ENCODE results near the gene SORBS1. TPM values are rescaled to one million over a fixed set of nuclear protein-coding genes. Genes with fewer than 3 reads are reported as not detected.

Gene SORBS1
- total RNA-seq, 1 donor from 2014 or later: 123 TPM

DNA sequence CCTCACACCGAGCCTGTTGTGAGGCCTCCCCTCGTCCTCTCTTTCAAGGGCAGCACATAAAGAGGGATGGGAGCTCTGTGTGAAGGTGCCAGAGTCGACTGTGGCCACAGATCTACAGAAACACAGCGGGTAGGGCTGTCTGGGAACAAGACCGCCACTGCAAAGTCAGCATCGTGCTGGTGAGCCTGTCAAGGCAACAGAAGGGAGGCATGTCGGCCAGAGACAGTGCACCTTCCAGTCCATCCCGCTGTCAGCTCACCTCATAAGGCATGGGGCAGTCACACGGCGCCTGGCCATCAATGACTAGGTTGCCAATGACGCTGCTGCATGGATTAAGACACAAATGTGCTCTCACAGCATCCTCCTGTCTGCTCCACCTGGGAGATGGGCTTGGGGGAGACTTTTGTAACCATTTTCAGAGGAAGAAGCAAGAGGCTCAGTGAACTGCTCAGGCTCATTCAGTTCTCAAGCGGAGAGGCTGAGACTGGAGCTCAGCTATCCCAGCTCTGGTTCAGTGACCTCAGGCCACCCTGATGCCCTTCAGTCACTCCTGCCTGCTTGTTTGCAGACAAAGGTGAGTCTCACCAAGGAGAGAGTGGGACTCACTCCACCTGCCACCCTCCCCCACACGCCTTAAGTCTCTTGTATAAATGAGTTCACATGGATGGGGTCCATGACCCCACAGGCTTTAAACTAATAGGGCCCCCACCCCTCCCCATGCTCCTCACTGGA, 125.5 kb downstream of the SORBS1 start:
- DNase-seq: no peak

DNA sequence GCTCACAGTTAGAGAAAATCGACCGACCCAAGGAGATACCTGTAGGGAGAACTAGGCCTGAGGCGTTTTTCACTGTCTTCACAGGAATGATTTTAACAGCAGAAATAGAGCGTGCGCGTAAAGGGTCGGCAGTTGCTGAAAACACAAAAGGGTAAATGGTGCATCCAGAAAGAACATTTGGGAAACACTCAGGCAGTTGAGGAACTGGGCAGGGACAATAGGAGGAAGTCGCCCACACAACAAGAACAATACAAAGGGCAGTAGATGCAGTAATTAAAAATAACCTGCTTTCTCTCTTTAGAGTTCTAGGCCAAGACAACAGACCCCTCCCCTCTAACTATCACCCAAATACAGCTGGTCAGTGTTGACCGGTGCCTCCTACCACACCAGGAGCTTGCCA, 126.6 kb downstream of the SORBS1 start:
- no peak for DNase-seq

DNA sequence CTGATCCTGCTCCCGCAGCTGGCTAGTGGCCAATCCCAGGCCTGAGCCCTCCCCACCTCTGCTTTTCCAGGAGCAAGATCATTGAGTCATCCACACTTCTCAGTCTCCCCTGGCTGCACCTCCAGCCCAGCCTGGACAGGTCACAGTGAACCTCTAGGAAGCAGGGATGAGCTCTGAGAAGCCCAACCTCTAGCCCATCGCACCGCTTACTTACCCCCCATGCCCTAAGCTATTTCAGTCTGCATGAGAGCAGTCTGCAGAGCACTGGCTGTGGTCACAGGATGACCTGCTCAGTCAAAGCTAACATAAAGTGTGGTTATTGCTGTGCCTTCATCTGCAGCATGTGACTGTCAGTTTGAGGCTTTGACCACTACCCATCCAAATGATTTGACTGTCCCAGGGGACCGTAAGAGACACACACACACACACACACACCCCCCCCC, 129.2 kb downstream of the SORBS1 start:
- no peak for DNase-seq

DNA sequence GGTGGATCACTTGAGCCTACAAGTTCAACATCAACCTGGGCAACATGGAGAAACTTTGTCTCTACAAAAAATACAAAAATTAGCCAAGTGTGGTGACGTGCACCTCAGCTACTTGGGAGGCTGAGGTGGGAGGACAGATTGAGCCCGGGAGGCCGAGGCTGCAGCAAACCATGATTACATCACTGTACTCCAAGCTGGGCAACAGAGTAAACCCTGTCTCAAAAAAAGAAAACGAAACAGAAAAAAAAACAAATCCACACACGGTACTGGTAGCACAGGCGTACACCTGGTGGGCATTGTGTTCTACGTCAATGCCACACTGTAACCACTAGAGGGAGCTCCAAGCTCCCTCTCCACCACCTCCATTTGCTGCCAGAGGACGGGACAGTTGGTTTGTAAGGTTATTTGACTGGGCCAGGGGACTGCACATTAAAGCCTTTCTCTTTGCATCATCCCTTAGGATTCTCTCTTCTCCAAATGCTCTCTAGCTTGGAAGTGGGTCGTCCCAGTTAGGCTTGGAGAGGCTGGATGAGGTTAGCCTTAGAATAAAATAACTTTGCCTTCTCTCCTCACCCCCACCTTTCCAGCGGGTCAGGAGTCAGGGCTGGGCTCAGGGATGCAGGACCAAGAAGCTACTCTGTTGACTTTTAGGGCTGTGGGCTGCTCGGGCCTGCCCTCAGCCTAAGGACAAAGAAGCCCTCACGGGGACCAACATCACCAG, 130.8 kb downstream of the SORBS1 start:
- DNase-seq: peak; percentile 34

DNA sequence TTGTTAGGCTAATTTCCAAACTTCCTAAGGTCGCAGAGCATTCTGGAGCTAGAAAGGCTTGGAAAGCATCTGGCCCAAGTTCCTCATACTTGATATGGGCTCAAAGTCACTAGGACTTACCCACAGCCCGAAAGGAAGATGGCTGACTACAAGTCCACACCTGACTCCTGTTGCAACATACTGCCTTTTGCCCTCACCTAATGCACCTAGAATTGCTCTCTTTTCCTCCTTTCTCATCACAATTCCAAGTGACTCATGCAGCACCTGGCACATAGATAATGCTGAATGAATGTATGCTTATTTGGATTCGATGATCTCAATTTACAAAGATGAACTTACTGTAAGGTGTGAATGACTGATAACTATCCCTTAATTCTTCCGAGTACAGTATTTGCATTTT, 131.5 kb downstream of the SORBS1 start:
- DNase-seq: no peak

DNA sequence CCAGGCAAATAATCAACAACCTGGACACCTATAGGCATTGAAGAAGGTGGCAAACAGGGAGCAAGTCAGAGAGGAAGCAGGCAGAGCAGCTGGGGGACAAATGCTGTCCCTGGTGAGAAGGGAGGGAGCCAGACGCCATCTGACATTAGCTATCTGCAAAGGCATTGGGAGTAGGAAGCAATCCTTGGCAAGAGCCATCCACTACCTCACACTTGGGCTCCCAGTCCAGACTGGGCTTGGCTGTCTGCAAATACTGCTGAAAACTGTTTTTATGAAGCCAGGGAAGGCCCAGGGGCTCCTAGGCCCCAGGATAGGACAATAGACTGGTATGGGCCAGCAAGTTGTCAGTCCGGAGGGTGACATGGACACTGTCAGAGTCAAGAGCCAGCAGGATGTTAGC, 132.5 kb downstream of the SORBS1 start:
- no peak for DNase-seq

DNA sequence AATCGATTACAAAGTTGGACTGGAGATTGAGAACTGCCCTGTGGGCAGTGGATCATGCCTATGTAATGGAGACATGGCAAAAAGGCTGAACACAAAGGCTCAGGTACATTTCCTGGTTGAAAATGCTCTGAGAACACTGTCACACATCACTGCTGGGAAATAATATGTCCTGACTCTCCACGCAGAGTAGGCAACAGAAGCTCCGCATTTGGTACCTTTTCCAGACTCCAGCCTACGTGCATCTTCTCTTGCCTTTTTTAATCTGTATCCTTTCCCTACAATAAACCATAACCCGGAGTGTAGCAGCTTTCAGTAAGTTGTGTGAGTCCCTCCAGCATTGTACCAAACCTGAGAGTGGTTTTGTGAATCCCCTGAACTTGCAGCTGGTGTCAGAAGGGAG, 134.7 kb downstream of the SORBS1 start:
- DNase-seq: no peak

DNA sequence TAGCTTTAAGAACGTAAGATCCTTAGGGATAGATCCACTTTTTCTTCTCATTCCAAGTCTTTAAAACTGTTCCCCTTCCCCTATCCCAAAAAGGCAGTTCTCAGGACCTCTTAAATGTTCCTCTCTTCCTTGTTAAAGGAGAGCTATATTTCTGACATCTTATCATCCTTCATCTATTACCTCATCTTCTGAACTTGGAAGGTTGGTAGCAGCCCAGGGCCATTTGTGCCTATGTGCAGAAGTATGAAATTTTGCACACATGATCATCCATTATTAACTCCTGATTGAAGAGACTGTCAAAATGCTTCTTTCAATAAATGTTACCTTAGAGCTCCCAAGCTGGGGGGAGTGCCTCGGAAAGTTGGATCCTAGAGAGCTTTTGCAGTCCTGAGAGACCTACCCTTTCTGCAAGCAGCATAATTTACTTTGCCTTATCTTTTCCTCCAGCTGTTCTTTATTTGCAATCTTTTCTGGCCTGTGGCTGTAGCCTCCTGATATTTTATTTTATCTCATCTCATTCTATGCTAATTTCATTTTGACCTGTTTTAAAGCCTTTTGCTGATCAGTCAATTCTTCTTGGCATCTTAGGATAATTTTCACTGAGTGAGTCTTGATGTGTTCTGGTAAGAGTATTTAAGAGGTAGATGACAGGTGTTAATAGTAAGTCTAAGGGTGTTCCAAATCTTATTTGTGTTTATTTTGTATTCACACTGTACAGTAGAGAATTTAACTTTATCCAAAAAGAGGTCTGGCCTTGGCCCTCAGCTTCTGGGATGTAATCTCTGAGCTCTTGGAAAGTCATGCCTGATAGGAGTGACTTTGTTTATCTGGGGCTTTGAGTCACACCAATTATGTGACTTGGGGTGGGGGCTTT, 135.3 kb downstream of the SORBS1 start:
- no peak for DNase-seq

DNA sequence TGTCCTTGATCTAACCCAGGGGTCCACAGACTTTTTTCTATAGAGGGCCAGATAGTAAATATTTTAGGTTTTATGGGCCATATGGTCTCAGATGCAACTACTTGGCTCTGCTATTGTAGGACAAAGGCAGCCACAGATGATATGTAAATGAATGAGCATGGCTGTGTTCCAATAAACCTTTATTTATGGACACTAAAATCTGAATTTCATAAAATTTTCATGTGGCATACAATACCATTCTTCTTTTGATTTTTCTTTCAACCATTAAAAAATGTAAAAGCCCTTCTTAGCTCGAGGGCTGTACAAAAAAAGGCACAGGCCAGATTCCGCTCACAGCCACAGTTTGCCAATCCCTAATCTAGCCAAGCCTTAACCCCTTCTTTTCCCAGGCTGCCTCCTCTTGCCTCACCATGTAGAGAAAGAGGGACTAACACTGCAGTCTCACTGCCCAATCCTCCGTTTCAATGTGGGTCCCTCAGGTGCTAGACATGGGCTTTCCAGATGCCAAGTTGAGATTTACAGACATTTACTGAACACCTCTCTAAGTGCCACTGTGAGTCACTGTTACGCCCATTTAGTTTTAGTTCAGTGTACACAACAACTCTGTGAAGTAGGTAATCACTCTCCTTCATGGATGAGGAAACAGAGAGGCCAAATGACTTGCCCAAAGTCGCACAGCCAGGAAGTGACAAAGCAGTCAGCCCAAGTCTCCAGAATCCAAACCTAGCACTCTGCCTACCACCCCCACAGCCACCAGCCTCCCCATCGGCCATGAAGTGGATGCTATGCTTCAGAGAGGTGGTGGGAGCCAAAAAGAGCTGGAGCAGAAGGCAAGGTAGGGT, 137.8 kb downstream of the SORBS1 start:
- no peak for DNase-seq

DNA sequence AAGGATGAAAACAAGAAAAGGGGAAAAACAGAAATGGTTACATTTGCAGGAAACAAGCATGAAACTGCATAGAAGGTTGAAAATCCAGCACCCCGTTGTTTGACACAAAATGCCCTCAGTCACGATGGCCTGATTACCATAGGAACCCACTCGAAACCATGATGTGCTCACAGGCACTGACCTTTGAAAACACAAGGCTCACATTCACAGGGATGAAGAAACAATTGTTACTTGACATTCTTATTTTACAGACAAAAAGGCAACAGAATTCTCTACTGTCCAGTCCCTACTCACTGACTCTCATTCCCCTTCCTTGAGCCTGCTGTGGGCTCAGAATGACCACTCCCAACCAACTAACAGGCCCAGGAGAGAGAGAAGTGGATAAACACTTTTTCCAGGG, 138.9 kb downstream of the SORBS1 start:
- DNase-seq: no peak

DNA sequence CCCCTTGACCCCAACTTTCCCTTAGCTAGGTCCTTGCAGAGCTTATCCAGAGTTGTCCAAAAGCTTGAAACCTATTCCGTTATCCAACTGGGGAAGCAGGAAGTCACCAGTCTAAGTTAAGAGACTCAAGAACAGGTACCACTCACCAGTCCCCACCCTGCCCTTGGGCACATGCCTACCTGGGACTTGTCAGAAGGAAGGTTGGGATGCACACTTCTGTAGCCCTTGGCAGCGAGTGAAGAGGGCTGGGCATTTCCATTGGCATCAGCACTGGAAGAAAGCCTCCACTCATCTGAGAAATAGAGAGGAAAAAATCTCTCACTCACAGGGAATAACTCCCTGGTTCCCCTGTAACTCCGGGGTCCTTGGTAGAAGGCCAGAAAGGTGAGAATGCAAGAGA, 139.4 kb downstream of the SORBS1 start:
- no peak for DNase-seq

DNA sequence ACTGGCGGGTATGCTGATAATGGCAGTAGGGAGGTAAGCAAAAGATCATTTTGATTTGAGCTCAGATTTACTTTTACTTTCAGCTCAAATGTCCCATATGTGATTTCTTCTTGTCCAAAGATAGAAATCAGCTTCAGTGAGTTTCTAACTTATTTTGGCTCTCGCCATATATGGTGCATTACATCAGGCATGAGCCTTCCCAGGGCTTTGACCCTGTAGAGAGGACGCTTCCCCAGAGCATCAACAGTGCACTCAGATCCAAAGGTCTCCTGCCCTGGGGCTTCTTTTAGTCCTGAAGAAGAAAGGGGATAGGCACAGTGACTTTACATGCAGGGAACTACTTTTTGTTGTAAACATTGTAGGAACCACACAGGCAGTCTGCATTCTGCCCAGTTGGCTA, 141.8 kb downstream of the SORBS1 start:
- DNase-seq: no peak

DNA sequence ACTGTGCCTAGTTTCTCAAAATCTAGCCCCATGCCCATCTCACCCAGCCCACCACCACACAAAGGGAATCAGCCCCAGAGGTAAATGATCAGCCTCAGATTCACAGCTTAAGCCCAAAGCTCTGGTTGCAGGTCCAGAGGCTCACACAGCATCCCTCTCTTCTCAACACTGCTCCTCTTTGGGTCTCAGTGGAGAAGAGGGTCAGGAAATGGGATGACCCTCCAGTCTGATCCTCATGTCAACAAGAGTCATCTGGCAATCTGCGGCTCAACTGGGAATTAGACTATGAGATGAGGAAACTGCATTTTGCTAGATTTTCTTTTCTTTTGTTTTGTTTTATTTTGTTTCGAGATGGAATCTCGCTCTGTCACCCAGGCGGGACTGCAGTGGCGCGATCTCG, 144.2 kb downstream of the SORBS1 start:
- no peak for DNase-seq

DNA sequence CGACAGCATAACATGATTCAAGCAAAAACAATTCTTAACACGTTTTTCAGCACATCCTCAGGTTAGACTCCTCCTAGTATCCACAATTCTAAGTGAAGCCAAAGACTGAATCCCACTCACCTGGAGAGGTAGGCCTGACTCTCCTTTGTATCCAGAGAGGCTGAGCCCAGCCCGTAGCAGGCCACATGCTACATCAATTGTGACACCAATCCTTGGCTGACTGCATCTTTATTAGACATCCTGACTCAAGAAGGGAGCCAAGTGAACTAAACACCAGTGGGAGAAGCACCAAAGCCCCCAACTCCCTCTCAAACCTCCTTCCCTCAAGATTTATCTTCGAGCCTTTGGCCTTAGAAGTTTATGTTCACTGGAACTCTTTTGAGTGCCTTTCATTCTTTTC, 144.9 kb downstream of the SORBS1 start:
- no peak for DNase-seq

DNA sequence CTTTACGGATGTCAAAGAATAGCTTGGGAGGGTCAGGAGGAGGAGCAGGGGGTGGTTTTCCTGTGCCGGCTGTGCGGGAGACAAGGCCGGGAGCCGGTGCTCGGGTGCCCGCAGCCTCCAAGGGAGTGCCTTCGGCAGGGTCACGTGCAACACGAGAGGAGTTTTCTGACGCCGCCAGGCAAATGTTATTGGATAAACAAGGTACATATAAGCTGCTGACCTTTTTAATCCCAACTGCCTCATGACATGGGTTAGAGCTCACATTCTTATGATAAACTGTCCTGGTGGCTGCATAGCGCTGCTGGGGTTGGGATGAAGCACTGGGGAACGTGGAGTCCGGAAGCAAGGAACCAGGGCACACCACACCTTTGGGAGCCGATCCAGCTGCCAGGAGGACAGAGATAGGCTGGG, 145.5 kb downstream of the SORBS1 start:
- no peak for DNase-seq

DNA sequence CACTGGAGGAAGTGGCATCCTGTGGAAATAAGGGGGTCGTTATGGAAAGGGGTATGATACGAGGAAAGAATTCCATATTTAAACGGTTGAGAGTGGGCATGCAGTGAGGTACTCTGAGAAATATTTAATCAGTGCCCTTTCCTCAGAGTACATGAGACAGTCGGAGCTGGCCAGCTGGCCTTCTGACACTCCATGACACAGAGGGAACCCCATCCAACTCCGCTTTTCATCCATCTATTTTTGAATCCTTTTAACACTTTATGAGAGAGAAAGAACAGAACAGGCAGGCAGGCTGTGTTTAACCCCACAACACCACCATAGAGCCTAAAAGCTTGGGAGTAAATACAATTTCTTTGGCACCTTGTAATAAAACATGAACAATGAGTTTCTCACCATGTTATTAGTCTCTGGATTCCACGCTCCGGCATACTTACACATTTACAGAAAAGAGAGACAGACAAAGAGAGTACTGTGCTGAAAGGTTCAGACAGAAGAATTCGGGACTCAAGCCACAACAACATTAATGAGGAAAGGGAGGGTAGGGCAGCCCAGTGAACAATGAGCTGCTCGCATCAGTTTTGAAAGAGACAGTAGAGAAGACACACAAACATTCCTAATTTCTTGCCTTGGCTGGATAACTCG, 146.2 kb downstream of the SORBS1 start:
- DNase-seq: no peak

DNA sequence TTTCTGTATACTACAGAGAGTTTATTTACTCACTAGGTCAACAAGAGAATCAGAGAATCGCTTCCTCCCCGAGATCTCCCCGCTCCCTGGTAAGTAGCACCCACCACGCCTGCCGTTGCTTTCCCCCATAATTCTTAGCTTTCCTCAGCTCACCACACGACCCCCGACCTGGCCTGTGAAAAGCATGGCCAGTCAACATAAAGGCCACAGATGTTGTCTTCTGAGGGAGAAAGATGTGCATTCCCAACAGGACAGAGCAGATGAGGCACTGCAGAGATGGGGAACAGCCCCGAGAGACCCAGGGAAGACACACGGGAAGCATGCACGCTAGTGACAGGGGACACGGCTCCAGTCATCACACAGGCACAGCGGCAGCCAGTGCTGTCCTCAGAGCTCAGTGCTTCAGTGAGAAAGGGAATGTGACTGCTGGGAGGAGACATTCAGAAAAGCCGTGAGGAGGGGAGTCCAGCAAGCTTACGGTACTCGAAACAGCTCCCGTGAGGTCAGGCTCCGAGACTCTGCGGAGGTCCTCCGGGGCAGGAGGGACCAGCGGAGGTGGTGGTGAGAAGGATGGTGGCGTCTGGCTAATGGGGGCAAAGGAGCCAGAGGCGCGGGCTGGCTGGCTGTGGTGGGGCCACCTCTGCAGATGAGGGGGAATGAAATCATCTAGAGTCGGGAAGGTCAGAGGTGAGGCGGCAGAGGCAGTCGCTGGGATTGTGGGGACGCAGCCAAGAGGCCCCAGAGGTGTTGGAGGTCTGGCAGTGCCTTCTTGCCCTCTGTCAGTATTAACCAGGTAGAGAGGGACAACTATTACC, 146.9 kb downstream of the SORBS1 start:
- no peak for DNase-seq

DNA sequence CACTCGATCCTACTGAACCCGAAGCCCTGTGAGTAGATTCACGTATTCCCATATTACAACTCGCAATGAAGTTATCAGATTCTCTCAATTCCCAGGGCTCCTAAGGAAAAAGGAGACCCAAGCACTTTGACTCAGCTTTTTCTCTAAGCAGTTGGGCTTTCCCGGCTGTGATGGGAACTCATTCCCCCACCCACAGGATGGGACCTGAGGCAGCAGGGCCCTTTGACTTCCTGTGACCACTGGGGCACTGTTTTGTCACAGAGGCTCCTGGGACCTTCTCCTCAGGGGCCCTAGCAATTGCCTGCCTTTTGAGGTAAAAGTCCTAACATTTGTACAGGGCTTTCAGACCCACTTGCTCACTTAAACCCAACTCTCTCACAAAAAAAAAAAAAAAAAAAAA, 147.6 kb downstream of the SORBS1 start:
- no peak for DNase-seq

DNA sequence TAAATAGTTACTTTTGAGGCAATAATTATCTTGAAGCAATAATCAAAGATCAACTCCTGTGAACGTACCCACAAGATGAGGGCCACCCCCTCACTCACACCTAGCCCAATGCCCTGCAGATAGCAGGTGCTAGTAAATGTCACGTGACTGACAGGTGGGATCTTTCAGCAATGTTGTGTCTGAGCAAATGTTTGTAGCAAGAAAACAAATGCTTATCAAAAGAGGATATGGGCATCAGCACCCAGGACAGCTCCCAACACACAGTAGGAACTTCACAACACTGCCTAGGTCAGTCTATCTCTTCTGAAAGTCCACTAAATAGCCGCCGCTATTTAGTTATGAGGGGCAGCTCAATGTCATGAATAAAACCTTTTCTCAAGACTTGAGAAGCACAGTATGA, 149.5 kb downstream of the SORBS1 start:
- no peak for DNase-seq

DNA sequence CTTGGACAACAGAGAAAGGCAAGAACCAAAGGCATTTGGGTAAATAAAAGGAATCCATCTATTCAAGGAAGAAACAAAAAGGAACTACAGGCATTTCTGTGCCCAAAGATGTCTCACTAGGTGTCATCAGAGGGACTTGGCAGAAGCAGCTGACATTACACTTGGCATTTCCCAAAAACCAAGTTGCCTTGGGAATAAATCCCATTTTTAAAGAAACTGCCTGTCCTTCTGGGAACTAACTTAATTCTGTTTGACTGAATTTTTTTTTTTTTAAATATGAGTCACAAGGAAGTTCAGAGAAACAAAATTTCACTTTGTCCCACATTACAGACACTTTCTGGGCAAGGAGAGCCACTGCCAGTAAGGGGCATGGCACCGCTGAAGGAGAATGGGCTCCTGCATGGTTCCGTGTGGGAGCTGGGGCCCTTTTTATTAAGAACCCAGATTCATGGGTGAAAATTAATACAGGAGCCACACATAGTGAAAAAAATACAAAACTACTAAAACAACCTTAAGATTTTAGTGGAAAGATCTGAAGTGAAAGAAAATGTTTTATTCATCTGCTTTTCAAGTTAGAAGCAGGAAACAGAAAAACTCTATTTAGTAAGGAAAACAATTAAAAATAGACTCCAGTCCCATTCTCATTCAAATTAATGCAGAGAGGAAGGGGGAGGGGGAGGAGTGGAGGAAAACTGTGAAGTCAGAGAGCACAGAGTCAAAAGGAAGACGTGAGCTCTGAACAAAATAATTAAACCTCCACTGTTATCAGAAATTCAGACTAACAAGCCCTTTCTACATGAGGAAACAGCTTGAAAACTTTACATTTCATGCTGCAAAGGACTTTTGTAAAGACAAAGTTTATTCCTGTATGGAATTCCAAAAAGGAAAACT, 151.9 kb downstream of the SORBS1 start:
- no peak for DNase-seq

Measured in occipital lobe (tissue), 2 donors.